GM18511 (cell line): ENCODE results near the gene DMXL2.
"Not testable (repeated sequence)": the region's sequence is repeated elsewhere in the genome, so short reads cannot be mapped to it uniquely, and the experiment has no call there.

Experiments used
- ATAC-seq: cut with Tn5 transposase; IDR thresholded peaks from one replicate; pipeline ENCODE4 v1.9.1; 2021; ENCODE audit warnings: mild to moderate bottlenecking, moderate library complexity; ENCODE audit not compliant: unreplicated experiment

DMXL2 gene

GRCh38 chr15:51576911-51577500, 45.6 kb downstream of the DMXL2 start:
- ATAC-seq, result no peak

- ATAC-seq, result no peak
Observed at GRCh38 chr15:51576286-51576850, 46.2 kb downstream of the DMXL2 start.

GRCh38 chr15:51575775-51576174, 46.8 kb downstream of the DMXL2 start:
- ATAC-seq, result no peak

- not testable (repeated sequence) for ATAC-seq
Observed at GRCh38 chr15:51573352-51573751, 49.2 kb downstream of the DMXL2 start.

- not testable (repeated sequence) for ATAC-seq
Observed at GRCh38 chr15:51568939-51569784, 53.4 kb downstream of the DMXL2 start.

GRCh38 chr15:51561271-51561670, 61.3 kb downstream of the DMXL2 start:
- ATAC-seq, result no peak

GRCh38 chr15:51558876-51559275, 63.7 kb downstream of the DMXL2 start:
- ATAC-seq, result no peak

GRCh38 chr15:51558411-51558810, 64.2 kb downstream of the DMXL2 start:
- no peak for ATAC-seq

GRCh38 chr15:51550841-51551240, 71.7 kb downstream of the DMXL2 start:
- no peak for ATAC-seq

- ATAC-seq, result no peak
Observed at GRCh38 chr15:51547656-51548055, 74.9 kb downstream of the DMXL2 start.

GRCh38 chr15:51536965-51537574, 85.5 kb downstream of the DMXL2 start:
- no peak for ATAC-seq

GRCh38 chr15:51533672-51534398, 88.7 kb downstream of the DMXL2 start:
- ATAC-seq, result no peak

- no peak for ATAC-seq
Observed at GRCh38 chr15:51526955-51527354, 95.6 kb downstream of the DMXL2 start.

- no peak for ATAC-seq
Observed at GRCh38 chr15:51524376-51524775, 98.2 kb downstream of the DMXL2 start.

- no peak for ATAC-seq
Observed at GRCh38 chr15:51516291-51516690, 106.3 kb downstream of the DMXL2 start.

GRCh38 chr15:51505251-51505650, 117.3 kb downstream of the DMXL2 start:
- no peak for ATAC-seq

- no peak for ATAC-seq
Observed at GRCh38 chr15:51503003-51503402, 119.6 kb downstream of the DMXL2 start.

- ATAC-seq, result no peak
Observed at GRCh38 chr15:51499379-51499976, 123.1 kb downstream of the DMXL2 start.

- no peak for ATAC-seq
Observed at GRCh38 chr15:51497806-51498205, 124.8 kb downstream of the DMXL2 start.

GRCh38 chr15:51496246-51496645, 126.3 kb downstream of the DMXL2 start:
- ATAC-seq, result no peak
